ENCODE data around the gene CORO1A.

DNA sequence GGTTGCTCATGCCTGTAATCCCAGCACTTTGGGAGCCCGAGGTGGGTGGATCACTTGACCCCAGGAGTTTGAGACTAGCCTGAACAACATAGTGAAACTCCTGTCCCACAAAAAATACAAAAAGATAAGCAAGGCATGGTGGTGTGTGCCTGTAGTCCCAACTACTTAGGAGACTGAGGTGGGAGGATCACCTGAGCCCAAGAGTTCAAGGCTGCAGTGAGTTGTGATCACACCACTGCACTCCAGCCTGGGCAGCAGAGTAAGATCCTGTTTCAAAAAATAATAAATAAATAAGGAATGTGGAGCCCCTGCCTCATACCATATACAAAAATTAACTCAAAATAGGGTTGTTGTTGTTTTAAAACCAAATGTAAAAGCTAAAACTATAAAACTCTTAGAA is 26.2 kb upstream of the CORO1A start:
- TF ChIP-seq EZH2phosphoT487 (IDR thresholded peaks at IDR 0.05; ENCODE audit: insufficient read depth, low read depth): no peak
- TF ChIP-seq EZH2 (IDR thresholded peaks at IDR 0.05; ENCODE audit: insufficient read depth, poor library complexity, severe bottlenecking): no peak

Data from GM23248 (cell line).